Smooth muscle cell (in vitro differentiated cells): ENCODE measurements around the gene HDAC5. TPM values are rescaled to one million over a fixed set of nuclear protein-coding genes. Genes with fewer than 3 reads are reported as not detected.
A peak's percentile ranks its signal among the peaks of the same experiment; 100 is the strongest.

Source experiments
- DNase-seq: peaks from one replicate; lab custom pipeline; 2025; ENCODE audit not compliant: unreplicated experiment; lab: John Stamatoyannopoulos, UW
- H2AFZ ChIP-seq: fragments of 200-600 bp; sonication (generic); 2 replicates; pipeline ENCODE4 v1.6.0; 2016; ENCODE audit warnings: antibody characterized with exemption, low read depth, mild to moderate bottlenecking
- H3F3A ChIP-seq: fragments of 200-600 bp; sonication (generic); 2 replicates; pipeline ENCODE4 v1.6.0; 2017; ENCODE audit warnings: antibody characterized with exemption, low read depth
- H3K27ac ChIP-seq: fragments of 200-600 bp; sonication (generic); 2 replicates; pipeline ENCODE4 v1.5.1; 2016; ENCODE audit warnings: low read depth, mild to moderate bottlenecking
- H3K27me3 ChIP-seq: fragments of 200-600 bp; sonication (generic); 2 replicates; pipeline ENCODE4 v1.6.1; 2016; ENCODE audit warnings: low read depth, mild to moderate bottlenecking
- H3K36me3 ChIP-seq: fragments of 200-600 bp; sonication (generic); 2 replicates; pipeline ENCODE4 v1.5.1; 2016; ENCODE audit warnings: low read depth
- H3K4me1 ChIP-seq: fragments of 200-600 bp; sonication (generic); 2 replicates; pipeline ENCODE4 v1.5.1; 2016; ENCODE audit warnings: low read depth
- H3K4me2 ChIP-seq: fragments of 200-600 bp; sonication (generic); 2 replicates; pipeline ENCODE4 v1.6.0; 2016; ENCODE audit warnings: mild to moderate bottlenecking
- H3K4me3 ChIP-seq: fragments of 200-600 bp; sonication (generic); 2 replicates; pipeline ENCODE4 v1.5.1; 2016; ENCODE audit warnings: mild to moderate bottlenecking
- H3K79me2 ChIP-seq: fragments of 200-600 bp; sonication (generic); 2 replicates; pipeline ENCODE4 v1.6.0; 2016; ENCODE audit warnings: low read depth, mild to moderate bottlenecking
- H3K9ac ChIP-seq: fragments of 200-600 bp; sonication (generic); 2 replicates; pipeline ENCODE4 v1.6.0; 2016; ENCODE audit warnings: low read depth
- H3K9me3 ChIP-seq: fragments of 200-600 bp; sonication (generic); replicated peaks from 2 replicates; pipeline ENCODE4 v1.5.1; 2016; ENCODE audit warnings: low read depth
- H4K20me1 ChIP-seq: fragments of 200-600 bp; sonication (generic); 2 replicates; pipeline ENCODE4 v1.6.0; 2016; ENCODE audit warnings: low read depth
- WGBS: methylation state at CpG from one replicate; pipeline ENCODE4 v1.1.7; 2016; ENCODE audit warnings: low lambda C conversion rate; 5-methylcytosine and 5-hydroxymethylcytosine counted together
- polyA plus RNA-seq: library from polyadenylated mRNA; unstranded; fragments of >200 nt; fragmentation: Nextera tagmentation; extraction: Ambion mirVana; gene quantifications from 2 replicates; pipeline ENCODE4 v1.2.1, GENCODE V29; 2016
- total RNA-seq: library from RNA; depleted of rRNA; stranded (reverse); fragments of >200 nt; gene quantifications from 2 replicates; pipeline ENCODE4 v1.2.3, GENCODE V29; 2014
- TF ChIP-seq, protein P1 (sequence below): fragments of 200-600 bp; sonication (generic); IDR thresholded peaks from 2 replicates; pipeline ENCODE4 v1.5.1; 2017; ENCODE audit warnings: borderline replicate concordance, mild to moderate bottlenecking, antibody characterized with exemption; ENCODE audit not compliant: insufficient read depth, poor library complexity, severe bottlenecking

Gene HDAC5
- total and polyA plus RNA-seq, 2 experiments from 2014 or later: 52.6 to 65.3 TPM

DNA sequence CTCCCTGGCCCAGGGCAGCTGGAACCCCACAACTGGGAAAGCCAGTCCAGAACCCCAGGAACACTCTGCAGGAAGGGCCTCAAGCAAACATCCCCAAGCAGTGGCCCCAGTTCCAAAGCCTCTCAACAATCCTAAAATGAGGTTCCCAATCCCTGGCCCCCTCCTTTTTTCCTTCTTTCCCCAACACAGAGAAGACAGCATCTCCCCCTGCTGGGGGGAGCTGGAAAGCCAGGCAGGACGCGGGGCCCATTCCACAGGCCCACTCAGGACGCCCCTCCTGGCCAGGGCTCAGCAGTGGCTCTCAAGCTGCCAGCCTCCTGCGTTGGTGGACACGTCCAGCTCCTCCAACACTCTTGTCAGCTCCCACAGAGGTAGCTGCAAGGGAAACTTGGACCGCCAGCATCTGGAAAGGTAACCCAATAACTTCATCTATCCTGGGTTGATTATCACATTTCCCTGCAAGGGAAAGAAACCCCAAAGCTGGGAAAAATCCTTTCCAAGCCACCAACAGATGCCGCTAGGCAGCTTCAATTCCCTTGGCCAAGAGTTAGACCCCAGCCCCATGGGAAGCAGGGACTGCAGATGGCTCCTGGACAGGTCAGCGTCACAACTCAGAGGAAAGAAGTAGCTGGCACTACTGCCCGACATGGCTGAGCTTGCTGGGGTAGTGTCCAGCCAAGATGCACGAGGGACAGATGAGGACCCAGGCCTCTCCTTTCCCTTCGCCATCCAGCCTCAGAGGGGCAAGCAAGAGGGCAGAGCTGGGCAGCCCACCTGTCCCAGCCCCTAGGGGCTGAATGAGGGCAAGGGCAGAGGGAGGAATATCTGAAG, 7.6 kb downstream of the HDAC5 start:
- H3K36me3 ChIP-seq: no peaks in the 10 kb centered on the region
- no peak overlapping the region for H3K9ac ChIP-seq
- H3K79me2 ChIP-seq: peaks cover 15% of the 10 kb centered on the region
- H2AFZ ChIP-seq: no peak overlapping the region
- H3K27ac ChIP-seq: no peak overlapping the region
- TF ChIP-seq, protein P1, sequence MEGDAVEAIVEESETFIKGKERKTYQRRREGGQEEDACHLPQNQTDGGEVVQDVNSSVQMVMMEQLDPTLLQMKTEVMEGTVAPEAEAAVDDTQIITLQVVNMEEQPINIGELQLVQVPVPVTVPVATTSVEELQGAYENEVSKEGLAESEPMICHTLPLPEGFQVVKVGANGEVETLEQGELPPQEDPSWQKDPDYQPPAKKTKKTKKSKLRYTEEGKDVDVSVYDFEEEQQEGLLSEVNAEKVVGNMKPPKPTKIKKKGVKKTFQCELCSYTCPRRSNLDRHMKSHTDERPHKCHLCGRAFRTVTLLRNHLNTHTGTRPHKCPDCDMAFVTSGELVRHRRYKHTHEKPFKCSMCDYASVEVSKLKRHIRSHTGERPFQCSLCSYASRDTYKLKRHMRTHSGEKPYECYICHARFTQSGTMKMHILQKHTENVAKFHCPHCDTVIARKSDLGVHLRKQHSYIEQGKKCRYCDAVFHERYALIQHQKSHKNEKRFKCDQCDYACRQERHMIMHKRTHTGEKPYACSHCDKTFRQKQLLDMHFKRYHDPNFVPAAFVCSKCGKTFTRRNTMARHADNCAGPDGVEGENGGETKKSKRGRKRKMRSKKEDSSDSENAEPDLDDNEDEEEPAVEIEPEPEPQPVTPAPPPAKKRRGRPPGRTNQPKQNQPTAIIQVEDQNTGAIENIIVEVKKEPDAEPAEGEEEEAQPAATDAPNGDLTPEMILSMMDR: peak; percentile 78
- no peak overlapping the region for H3K4me2 ChIP-seq
- peaks cover 76% of the 10 kb centered on the region for H4K20me1 ChIP-seq
- peaks cover 17% of the 10 kb centered on the region for H3K4me1 ChIP-seq
- H3K4me3 ChIP-seq: no peak overlapping the region
- 64% methylated on average over 11 of the region's 11 CpGs for WGBS
- no peaks in the 10 kb centered on the region for H3K9me3 ChIP-seq
- H3K27me3 ChIP-seq: no peaks in the 10 kb centered on the region
- H3F3A ChIP-seq: no peaks in the 10 kb centered on the region
- DNase-seq: peak; percentile 16

DNA sequence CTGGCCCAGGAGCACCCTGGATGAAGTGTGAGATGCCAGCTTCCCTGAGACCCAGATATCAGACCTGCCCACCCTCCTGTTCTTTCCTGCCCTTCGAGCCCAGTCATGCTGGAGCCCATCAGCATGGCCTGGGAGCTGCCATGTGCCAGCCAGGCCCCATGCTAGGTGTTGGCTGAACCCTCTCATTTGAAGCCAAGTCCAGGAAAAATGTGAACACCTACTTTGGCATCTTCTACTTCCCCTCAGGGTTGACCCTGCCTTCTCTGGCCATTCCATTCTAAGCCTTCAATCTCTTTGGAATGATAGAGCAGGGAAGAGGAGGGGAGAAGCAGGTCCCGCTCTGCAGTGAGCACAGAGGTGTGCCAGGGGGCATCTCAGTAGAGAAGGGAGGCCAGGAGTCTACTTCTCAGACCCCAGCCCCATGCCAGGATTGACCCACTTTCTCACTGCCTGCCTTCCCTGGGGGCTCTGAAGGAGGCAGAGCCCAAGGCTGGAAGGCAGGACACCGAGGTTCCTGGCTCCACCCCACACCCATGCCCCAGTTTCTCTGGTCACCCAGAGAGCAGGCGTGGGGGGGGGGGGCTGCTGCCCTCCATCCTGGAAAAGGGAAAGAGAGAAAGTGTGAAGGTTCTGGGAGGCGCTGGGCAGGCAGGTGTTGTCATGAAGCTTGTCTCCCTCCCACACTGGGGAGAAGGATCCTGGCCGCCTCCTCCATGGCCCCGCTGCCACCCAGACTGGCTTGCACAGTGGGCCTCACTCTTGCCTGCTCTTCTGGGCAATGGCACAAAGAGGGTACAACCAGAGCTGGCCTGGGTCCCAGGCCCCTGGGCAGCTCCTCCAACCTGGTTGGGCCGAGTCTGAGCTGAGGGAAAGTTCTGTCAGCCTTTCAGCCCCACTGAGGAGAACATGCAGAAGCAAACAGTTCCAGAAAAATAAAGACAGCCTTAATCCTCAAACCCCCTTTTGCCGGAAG, 9.3 kb downstream of the HDAC5 start:
- no peak for DNase-seq
- Histone ChIP-seq H2AFZ (no peak overlapping the region), H3K4me1 (peaks cover 30% of the 10 kb centered on the region), H4K20me1 (peaks cover 69% of the 10 kb centered on the region), H3K4me3 (no peak overlapping the region), H3K27me3 (no peaks in the 10 kb centered on the region), H3F3A (no peaks in the 10 kb centered on the region), H3K79me2 (peaks cover 15% of the 10 kb centered on the region), H3K9ac (no peak overlapping the region), H3K4me2 (no peak overlapping the region), H3K27ac (no peak overlapping the region), H3K36me3 (no peaks in the 10 kb centered on the region), H3K9me3 (no peaks in the 10 kb centered on the region)
- TF ChIP-seq, protein P1: no peak
- WGBS: 94% methylated on average over 9 of the region's 9 CpGs

DNA sequence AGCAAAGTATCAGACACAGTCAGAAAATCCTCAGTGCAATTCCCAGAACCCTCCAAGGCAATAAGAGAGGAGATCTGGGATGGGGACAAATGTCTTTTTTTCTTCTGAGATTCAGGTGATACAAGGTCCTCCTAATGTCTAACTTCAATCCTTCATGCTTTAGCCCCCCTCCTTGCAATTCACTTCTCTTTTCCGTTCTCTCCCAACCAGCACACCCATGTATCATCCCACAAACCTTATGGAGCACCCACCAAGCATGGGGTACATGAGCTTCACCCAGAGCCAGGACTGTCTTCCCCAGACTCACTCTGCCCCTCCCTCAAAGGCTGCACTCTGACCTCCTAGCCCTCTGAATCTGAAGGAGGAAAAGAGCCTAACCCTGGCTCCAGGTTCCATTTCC, 10.1 kb downstream of the HDAC5 start:
- TF ChIP-seq, protein P1: no peak
- no peaks in the 10 kb centered on the region for H3K36me3 ChIP-seq
- no peak overlapping the region for H3K9ac ChIP-seq
- no peaks in the 10 kb centered on the region for H3K27me3 ChIP-seq
- H3K27ac ChIP-seq: no peak overlapping the region
- 100% methylated on average over 1 of the region's 1 CpG for WGBS
- no peaks in the 10 kb centered on the region for H3F3A ChIP-seq
- peaks cover 15% of the 10 kb centered on the region for H3K79me2 ChIP-seq
- no peak overlapping the region for H3K4me2 ChIP-seq
- H2AFZ ChIP-seq: no peak overlapping the region
- no peak overlapping the region for H3K4me3 ChIP-seq
- H3K4me1 ChIP-seq: peaks cover 27% of the 10 kb centered on the region
- H3K9me3 ChIP-seq: no peaks in the 10 kb centered on the region
- peaks cover 64% of the 10 kb centered on the region for H4K20me1 ChIP-seq
- no peak for DNase-seq
